ENCODE measurements around the gene PRR20B. TPM values are rescaled to one million over a fixed set of nuclear protein-coding genes. Genes with fewer than 3 reads are reported as not detected.
"Not testable (repeated sequence)": the region's sequence is repeated elsewhere in the genome, so short reads cannot be mapped to it uniquely, and the experiment has no call there.

Gene PRR20B
- not detected for polyA plus RNA-seq (2013, experiment 1 of 4)
- not detected for polyA plus RNA-seq (2013, experiment 2 of 4)
- polyA plus RNA-seq (2013, experiment 3 of 4) = not detected
- not detected for polyA plus RNA-seq (2013, experiment 4 of 4)

DNA sequence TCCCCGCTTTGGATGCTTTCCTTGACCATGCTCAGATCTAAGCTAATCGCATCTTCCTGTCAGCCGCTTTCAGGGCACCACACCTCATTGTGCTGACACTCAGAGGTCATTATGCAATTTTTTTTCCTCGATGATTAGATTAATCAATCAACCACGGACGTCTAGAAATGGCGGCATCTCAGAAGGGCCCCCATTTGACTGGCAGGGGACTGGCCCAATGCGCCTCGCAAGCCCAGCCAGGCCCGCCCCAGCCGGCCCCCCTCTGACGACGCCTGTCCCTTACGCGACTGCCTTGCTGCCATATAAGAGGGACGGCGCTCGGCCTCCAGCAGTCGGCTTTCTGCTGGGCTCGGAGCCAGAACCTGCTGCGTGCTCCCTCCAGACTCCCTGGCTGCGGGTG is at the start of gene PRR20B:
PRR20B (plus strand) TSS at position 301 of the 400 bp plus-strand sequence. CDS start 387 bp downstream, outside the sequence.
- not testable (repeated sequence) for H3K4me1 ChIP-seq (ENCODE audit: control insufficient read depth, insufficient read depth, low read length); H3K36me3 ChIP-seq (ENCODE audit: control insufficient read depth, insufficient read depth, low read length); H3K27ac ChIP-seq (ENCODE audit: insufficient read depth, low read depth, low read length, poor library complexity, severe bottlenecking); H3K27me3 ChIP-seq (ENCODE audit: control insufficient read depth, insufficient read depth, low read length, poor library complexity, severe bottlenecking); H3K9me3 ChIP-seq (ENCODE audit: control insufficient read depth, low read length); H3K4me3 ChIP-seq (ENCODE audit: insufficient read depth, low read depth, low read length)
- WGBS, 2 experiments = no CpG with 5 or more reads among the region's 22 CpGs

DNA sequence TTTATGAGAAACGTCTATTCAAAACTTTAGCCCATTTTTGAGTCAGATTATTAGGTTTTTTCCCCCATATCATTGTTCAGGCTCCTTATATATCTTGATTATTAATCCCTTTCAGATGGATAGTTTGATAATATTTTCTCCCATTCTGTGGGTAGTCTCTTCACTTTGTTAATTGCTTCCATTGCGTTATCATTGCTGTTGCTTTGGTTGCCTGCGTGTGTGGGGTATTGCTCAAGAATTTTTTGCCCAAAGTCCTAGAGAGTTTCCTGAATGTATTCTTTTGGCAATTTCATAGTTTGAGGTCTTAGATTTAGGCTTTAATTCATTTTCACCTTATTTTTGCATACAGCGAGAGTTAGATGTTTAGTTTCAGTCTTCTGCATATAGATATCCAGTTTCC is 32.3 kb upstream of the PRR20B start:
- WGBS, 2 experiments = 90 to 94% methylated on average over 2 to 4 of the region's 4 CpGs
- no peak overlapping the region for H3K27ac ChIP-seq (ENCODE audit: insufficient read depth, low read depth, low read length, poor library complexity, severe bottlenecking)
- no peaks in the 10 kb centered on the region for H3K27me3 ChIP-seq (ENCODE audit: control insufficient read depth, insufficient read depth, low read length, poor library complexity, severe bottlenecking)
- H3K4me1 ChIP-seq (ENCODE audit: control insufficient read depth, insufficient read depth, low read length) = no peaks in the 10 kb centered on the region
- H3K9me3 ChIP-seq (ENCODE audit: control insufficient read depth, low read length) = no peaks in the 10 kb centered on the region
- H3K4me3 ChIP-seq (ENCODE audit: insufficient read depth, low read depth, low read length) = no peak overlapping the region
- H3K36me3 ChIP-seq (ENCODE audit: control insufficient read depth, insufficient read depth, low read length) = no peaks in the 10 kb centered on the region

DNA sequence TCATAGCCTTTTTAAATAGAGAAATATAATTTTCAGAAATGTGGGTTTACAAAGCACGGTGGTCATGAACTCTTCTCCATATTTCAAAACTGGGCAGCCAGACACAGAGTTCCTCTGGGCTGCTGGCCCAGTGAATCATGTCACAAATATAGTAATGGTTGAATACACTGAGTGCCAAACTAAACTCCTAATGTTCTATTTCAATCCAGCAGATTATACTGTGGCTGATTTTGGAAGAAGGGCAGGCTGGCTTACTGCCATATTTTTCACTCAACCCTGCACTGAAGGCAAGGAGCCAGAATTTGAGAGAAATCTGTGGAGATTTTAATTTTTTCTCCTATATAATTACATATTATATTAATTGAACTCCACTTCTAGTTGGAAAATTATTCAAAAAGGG is 23.6 kb upstream of the PRR20B start:
- 70 to 100% methylated on average over 1 of the region's 1 CpG for WGBS, 2 experiments
- no peak overlapping the region for H3K4me3 ChIP-seq (ENCODE audit: insufficient read depth, low read depth, low read length)

DNA sequence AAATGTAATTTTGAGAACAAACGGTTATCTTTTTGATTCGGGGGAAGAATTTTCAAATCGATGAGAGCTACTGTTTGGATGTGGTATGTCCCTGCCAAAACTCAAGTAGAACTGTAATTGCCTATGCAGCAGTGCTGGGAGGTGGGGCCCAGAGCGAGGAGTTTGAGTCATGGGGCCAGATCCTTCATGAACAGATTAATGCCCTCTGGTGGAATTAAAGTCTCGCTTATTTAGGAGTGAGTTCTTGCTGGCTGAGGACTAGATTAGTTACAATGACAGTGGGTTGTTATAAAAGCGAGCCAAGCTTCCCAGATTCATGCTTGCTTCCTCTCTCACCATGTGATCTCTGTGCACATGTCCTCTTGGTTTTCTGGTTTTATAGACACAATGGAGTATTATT is 18.4 kb upstream of the PRR20B start:
- Histone ChIP-seq H3K4me3 (ENCODE audit: insufficient read depth, low read depth, low read length) (no peak overlapping the region), H3K36me3 (ENCODE audit: control insufficient read depth, insufficient read depth, low read length) (no peaks in the 10 kb centered on the region), H3K4me1 (ENCODE audit: control insufficient read depth, insufficient read depth, low read length) (no peaks in the 10 kb centered on the region), H3K9me3 (ENCODE audit: control insufficient read depth, low read length) (no peaks in the 10 kb centered on the region), H3K27ac (ENCODE audit: insufficient read depth, low read depth, low read length, poor library complexity, severe bottlenecking) (no peak overlapping the region), H3K27me3 (ENCODE audit: control insufficient read depth, insufficient read depth, low read length, poor library complexity, severe bottlenecking) (no peaks in the 10 kb centered on the region)
- 90 to 91% methylated on average over 6 of the region's 6 CpGs for WGBS, 2 experiments

More for the DNA sequence above, 23.6 kb upstream of the PRR20B start:
- Histone ChIP-seq H3K4me1 (ENCODE audit: control insufficient read depth, insufficient read depth, low read length) (no peaks in the 10 kb centered on the region), H3K27ac (ENCODE audit: insufficient read depth, low read depth, low read length, poor library complexity, severe bottlenecking) (no peak overlapping the region), H3K9me3 (ENCODE audit: control insufficient read depth, low read length) (no peaks in the 10 kb centered on the region), H3K36me3 (ENCODE audit: control insufficient read depth, insufficient read depth, low read length) (no peaks in the 10 kb centered on the region), H3K27me3 (ENCODE audit: control insufficient read depth, insufficient read depth, low read length, poor library complexity, severe bottlenecking) (no peaks in the 10 kb centered on the region)

DNA sequence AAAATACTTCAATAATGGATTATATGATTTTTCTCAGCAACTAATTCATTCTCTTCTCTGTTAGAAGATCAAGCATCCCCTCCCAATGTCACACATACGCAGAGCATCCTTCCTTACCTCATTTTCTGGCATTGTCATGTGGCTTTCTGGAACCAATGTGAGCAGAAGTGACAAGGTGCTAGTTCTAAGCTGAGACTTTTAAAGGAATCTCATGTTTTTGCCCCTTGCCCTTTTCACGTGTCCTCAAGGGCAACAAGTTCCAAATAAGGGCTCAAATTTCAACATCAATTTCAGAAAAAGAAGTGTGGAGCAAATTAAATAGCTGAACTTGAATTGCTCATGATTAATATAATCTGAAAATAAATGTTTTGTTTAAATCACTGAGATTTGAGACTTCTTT is 11.2 kb upstream of the PRR20B start:
- H3K27me3 ChIP-seq (ENCODE audit: control insufficient read depth, insufficient read depth, low read length, poor library complexity, severe bottlenecking) = no peaks in the 10 kb centered on the region
- 90 to 100% methylated on average over 2 of the region's 2 CpGs for WGBS, 2 experiments
- H3K27ac ChIP-seq (ENCODE audit: insufficient read depth, low read depth, low read length, poor library complexity, severe bottlenecking) = no peak overlapping the region
- no peaks in the 10 kb centered on the region for H3K4me1 ChIP-seq (ENCODE audit: control insufficient read depth, insufficient read depth, low read length)
- no peaks in the 10 kb centered on the region for H3K9me3 ChIP-seq (ENCODE audit: control insufficient read depth, low read length)
- no peak overlapping the region for H3K4me3 ChIP-seq (ENCODE audit: insufficient read depth, low read depth, low read length)
- H3K36me3 ChIP-seq (ENCODE audit: control insufficient read depth, insufficient read depth, low read length) = no peaks in the 10 kb centered on the region

DNA sequence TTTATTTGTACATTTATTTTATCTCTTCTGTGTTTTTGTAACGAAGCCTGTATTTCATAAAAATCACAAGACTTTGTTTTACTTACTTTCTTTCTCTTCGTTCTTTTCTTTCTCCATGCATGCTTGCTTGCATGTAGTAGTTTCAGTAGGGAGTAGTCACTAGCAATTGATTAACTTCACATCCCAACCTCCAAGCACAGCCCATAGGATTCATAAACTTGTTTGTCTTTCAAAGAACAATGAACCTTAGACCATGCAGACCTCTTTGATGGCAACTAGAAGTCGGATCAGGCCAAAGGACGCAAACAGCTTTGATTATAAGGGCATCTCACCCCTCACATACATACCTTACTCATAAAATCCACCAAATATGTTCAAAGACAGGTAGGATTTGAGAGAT is 9.7 kb upstream of the PRR20B start:
- Histone ChIP-seq H3K36me3 (ENCODE audit: control insufficient read depth, insufficient read depth, low read length) (no peaks in the 10 kb centered on the region), H3K27me3 (ENCODE audit: control insufficient read depth, insufficient read depth, low read length, poor library complexity, severe bottlenecking) (no peaks in the 10 kb centered on the region), H3K9me3 (ENCODE audit: control insufficient read depth, low read length) (no peaks in the 10 kb centered on the region), H3K4me3 (ENCODE audit: insufficient read depth, low read depth, low read length) (no peak overlapping the region), H3K4me1 (ENCODE audit: control insufficient read depth, insufficient read depth, low read length) (no peaks in the 10 kb centered on the region), H3K27ac (ENCODE audit: insufficient read depth, low read depth, low read length, poor library complexity, severe bottlenecking) (no peak overlapping the region)
- WGBS, 2 experiments = 85 to 92% methylated on average over 2 to 3 of the region's 4 CpGs

DNA sequence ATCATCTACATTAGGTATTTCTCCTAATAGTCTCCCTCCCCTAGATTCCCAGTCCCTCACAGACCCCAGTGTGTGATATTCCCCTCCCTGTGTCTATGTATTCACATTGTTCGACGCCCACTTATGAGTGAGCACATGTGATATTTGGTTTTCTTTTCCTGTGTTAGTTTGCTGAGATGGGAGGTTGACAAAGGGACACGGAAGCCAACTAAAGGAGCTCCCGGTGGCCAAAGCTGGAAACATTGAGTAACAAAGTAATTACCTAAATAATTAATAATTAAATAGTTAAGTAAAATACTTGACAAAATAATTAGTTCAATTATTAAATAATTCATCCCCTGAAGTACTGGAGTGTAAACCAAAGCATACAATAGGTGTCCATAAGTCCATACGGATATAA is 8.3 kb upstream of the PRR20B start:
- no peaks in the 10 kb centered on the region for H3K9me3 ChIP-seq (ENCODE audit: control insufficient read depth, low read length)
- no peaks in the 10 kb centered on the region for H3K36me3 ChIP-seq (ENCODE audit: control insufficient read depth, insufficient read depth, low read length)
- WGBS, 2 experiments = 75 to 91% methylated on average over 2 to 3 of the region's 5 CpGs
- no peak overlapping the region for H3K4me3 ChIP-seq (ENCODE audit: insufficient read depth, low read depth, low read length)
- H3K4me1 ChIP-seq (ENCODE audit: control insufficient read depth, insufficient read depth, low read length) = no peaks in the 10 kb centered on the region
- H3K27ac ChIP-seq (ENCODE audit: insufficient read depth, low read depth, low read length, poor library complexity, severe bottlenecking) = no peak overlapping the region
- no peaks in the 10 kb centered on the region for H3K27me3 ChIP-seq (ENCODE audit: control insufficient read depth, insufficient read depth, low read length, poor library complexity, severe bottlenecking)

DNA sequence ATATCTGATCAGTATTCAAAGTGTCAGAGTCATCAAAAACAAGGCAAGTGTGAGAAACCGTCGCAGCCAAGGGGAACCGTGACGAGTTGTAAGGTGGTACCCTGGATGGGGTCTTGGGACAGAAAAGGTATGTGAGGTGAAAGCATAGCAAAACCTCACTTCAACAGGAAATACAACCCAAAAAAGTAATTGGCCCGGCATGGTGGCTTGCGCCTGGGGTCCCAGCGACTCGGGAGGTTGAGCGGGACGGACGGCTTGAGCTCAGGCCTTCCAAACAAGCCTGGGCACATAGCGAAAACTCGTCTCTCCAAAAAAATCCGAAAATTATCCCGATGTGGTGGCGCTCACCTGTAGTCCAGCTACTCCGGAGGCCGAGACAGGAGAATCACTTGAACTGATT is 7.5 kb upstream of the PRR20B start:
- not testable (repeated sequence) for H3K4me1 ChIP-seq (ENCODE audit: control insufficient read depth, insufficient read depth, low read length); H3K36me3 ChIP-seq (ENCODE audit: control insufficient read depth, insufficient read depth, low read length); H3K27me3 ChIP-seq (ENCODE audit: control insufficient read depth, insufficient read depth, low read length, poor library complexity, severe bottlenecking); H3K9me3 ChIP-seq (ENCODE audit: control insufficient read depth, low read length); H3K27ac ChIP-seq (ENCODE audit: insufficient read depth, low read depth, low read length, poor library complexity, severe bottlenecking); H3K4me3 ChIP-seq (ENCODE audit: insufficient read depth, low read depth, low read length)
- WGBS, 2 experiments = 78 to 97% methylated on average over 11 to 13 of the region's 18 CpGs

DNA sequence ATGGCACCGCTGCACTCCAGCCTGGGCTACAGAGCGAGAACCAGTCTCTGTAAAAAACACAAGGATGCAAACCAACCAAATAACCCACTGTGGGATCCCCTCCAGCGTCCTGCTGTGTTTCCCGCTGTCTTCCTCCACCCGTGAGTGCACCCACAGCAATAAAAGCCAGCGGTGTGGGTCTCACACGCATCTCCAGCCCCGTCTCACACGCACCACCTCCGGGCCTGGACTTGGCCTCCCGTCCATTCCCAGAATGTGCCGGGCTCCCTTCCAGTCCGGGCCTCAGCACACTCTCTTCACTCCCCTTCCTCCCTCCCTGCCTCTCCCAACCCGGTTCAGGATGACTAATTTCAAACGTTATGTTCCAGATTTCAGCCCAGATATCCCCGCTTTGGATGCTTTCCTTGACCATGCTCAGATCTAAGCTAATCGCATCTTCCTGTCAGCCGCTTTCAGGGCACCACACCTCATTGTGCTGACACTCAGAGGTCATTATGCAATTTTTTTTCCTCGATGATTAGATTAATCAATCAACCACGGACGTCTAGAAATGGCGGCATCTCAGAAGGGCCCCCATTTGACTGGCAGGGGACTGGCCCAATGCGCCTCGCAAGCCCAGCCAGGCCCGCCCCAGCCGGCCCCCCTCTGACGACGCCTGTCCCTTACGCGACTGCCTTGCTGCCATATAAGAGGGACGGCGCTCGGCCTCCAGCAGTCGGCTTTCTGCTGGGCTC is 6.9 kb upstream of the PRR20B start, which contains the start of gene PRR20A:
PRR20A (plus strand) TSS at position 684 of the 734 bp plus-strand sequence. CDS start 387 bp downstream, outside the sequence.
- WGBS, 2 experiments = 98% methylated on average over 6 to 11 of the region's 34 CpGs
- H3K36me3 ChIP-seq (ENCODE audit: control insufficient read depth, insufficient read depth, low read length); H3K27me3 ChIP-seq (ENCODE audit: control insufficient read depth, insufficient read depth, low read length, poor library complexity, severe bottlenecking); H3K9me3 ChIP-seq (ENCODE audit: control insufficient read depth, low read length); H3K4me1 ChIP-seq (ENCODE audit: control insufficient read depth, insufficient read depth, low read length); H3K4me3 ChIP-seq (ENCODE audit: insufficient read depth, low read depth, low read length); H3K27ac ChIP-seq (ENCODE audit: insufficient read depth, low read depth, low read length, poor library complexity, severe bottlenecking): not testable (repeated sequence)

DNA sequence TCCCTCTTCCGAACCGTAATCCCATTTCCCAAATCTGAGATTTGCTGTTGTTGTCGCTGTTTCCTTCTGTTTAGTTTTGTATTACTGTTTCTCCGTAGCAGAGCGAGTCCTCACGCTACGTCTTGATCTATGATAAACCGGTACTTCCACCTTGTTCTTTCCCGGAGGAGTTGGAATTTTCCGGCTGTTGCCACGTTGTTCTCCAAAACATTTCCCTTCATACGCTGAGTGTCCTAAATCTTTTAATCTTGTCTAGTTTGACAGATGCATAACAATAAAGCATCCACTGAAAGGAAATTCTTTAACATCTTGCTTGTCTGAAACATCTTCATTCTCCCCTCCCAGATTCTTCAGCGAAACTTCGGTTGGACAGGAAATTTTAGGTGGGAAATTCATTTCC is 818 bp downstream of the PRR20B start:
- 94 to 96% methylated on average over 6 of the region's 14 CpGs for WGBS, 2 experiments
- H3K36me3 ChIP-seq (ENCODE audit: control insufficient read depth, insufficient read depth, low read length); H3K27ac ChIP-seq (ENCODE audit: insufficient read depth, low read depth, low read length, poor library complexity, severe bottlenecking); H3K27me3 ChIP-seq (ENCODE audit: control insufficient read depth, insufficient read depth, low read length, poor library complexity, severe bottlenecking); H3K9me3 ChIP-seq (ENCODE audit: control insufficient read depth, low read length); H3K4me3 ChIP-seq (ENCODE audit: insufficient read depth, low read depth, low read length); H3K4me1 ChIP-seq (ENCODE audit: control insufficient read depth, insufficient read depth, low read length): not testable (repeated sequence)
